ENCODE data around the gene SPDYE1. TPM values are rescaled to one million over a fixed set of nuclear protein-coding genes. Genes with fewer than 3 reads are reported as not detected.
"Not testable (repeated sequence)": the region's sequence is repeated elsewhere in the genome, so short reads cannot be mapped to it uniquely, and the experiment has no call there.

SPDYE1 gene
- total RNA-seq, 1 donor from 2014 or later: not detected

DNA sequence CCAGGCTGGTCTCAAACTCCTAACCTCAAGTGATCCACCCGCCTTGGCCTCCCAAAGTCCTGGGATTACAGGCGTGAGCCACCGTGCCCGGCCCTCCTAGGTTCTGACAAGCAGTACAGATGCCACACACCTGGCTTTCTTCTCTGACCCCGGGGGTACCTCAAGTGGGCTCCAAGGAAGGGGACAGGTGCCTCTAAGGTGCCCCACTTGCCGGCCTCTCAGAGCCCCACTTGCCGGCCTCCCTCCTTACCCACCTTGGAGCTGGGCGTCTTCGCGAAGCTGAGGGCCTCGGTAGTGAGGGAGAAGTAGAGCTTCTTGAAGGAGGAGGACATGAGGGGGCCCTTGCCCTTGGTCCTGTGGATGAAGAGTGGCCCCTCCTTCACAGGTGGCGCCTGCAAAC, 40.9 kb downstream of the SPDYE1 start:
- H3K4me1 ChIP-seq; H3K27ac ChIP-seq; H3K36me3 ChIP-seq; intact Hi-C loops (cut with DNase I); H3K4me3 ChIP-seq; H3K27me3 ChIP-seq; H3K9me3 ChIP-seq; DNase-seq (ENCODE audit: extremely low spot score in 2 of 2): not testable (repeated sequence)

- peak overlapping the region; percentile 72 for H3K27ac ChIP-seq
These were observed 41.4 kb downstream of the SPDYE1 start for GRCh38 chr7:44038961-44039558.

DNA sequence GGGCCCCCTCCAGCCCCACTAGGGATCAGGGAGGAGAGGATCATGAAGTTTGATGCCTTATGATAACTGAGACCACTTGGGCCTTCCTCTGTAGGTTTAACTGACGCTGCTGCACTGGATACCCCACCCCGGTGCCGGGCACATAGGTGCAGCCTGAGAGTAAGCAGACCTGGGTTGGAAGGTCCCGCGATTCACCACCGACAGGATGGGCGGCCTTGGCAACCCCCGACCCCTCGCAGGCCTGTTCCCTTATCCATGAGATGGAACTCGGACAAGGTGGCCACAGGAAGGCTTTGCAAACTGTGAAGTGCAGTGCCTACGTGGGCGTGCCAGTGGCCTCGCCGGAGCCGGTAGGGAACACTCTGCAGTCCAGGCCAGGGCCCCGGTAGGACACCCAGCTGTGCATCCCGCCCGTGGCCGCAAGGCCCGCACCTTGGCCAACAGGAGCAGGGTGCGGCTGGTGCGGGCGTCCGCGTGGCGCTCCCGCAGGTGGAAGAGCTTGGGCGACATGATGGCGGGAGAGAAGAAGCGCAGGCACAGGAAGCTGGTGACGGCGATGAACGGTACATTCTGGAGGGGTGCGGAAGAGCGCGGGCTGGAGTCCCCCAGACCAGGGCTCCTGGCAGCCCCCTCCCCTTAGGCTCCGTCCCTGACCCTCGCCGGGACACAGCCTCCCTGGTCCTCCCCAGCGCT, 42.2 kb downstream of the SPDYE1 start:
- H3K27me3 ChIP-seq; H3K36me3 ChIP-seq; H3K27ac ChIP-seq; H3K9me3 ChIP-seq; DNase-seq (ENCODE audit: extremely low spot score in 2 of 2); intact Hi-C loops (cut with DNase I): not testable (repeated sequence)
- H3K4me3 ChIP-seq: peak overlapping the region; percentile 37 to 45
- peaks cover 13% of the 10 kb centered on the region for H3K4me1 ChIP-seq

More at GRCh38 chr7:44038961-44039558, 41.4 kb downstream of the SPDYE1 start:
- intact Hi-C loops (cut with DNase I); H3K27me3 ChIP-seq; H3K36me3 ChIP-seq; H3K9me3 ChIP-seq: not testable (repeated sequence)
- peak in 1 of 2 donors; percentile 93 for DNase-seq (ENCODE audit: extremely low spot score in 2 of 2)
- H3K4me3 ChIP-seq: peak overlapping the region; percentile 34 to 44
- H3K4me1 ChIP-seq: peaks cover 13% of the 10 kb centered on the region

DNA sequence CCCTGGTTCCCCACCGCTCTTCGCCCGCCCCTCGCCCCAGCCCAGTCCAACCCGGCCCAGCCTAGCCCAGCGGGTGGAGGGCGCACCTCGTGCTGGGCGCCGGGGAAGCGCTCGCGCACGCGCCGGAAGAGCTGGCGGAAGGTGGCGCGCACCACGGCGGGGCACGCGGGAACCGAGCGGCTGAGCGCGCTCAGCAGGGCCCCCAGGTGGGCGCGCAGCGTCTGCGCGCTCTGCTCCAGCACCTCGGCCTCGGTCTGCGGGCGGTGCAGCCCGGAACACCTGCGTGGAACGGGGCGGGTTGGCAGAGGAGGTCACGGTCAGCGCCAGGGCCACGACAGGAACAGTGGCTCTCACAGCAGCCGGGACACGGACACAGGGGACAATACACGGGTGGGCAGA, 42.8 kb downstream of the SPDYE1 start:
- H3K36me3 ChIP-seq; DNase-seq (ENCODE audit: extremely low spot score in 2 of 2); H3K27ac ChIP-seq; intact Hi-C loops (cut with DNase I); H3K9me3 ChIP-seq; H3K27me3 ChIP-seq: not testable (repeated sequence)
- H3K4me3 ChIP-seq: peak overlapping the region; percentile 37 to 45
- H3K4me1 ChIP-seq: peaks cover 18% of the 10 kb centered on the region

GRCh38 chr7:44042221-44042620, 44.5 kb downstream of the SPDYE1 start:
- TF ChIP-seq POLR2A (IDR thresholded peaks at IDR 0.05): no peak
- no peak for TF ChIP-seq POLR2AphosphoS5 (IDR thresholded peaks at IDR 0.05; ENCODE audit: insufficient read depth in 1 of 2, low read depth in 1 of 2)
- TF ChIP-seq CTCF (IDR thresholded peaks at IDR 0.05): no peak
- intact Hi-C loops (cut with DNase I): no loop called here
- no peaks in the 10 kb centered on the region for H3K9me3 ChIP-seq
- H3K4me1 ChIP-seq: peaks cover 35% of the 10 kb centered on the region
- DNase-seq (ENCODE audit: extremely low spot score in 2 of 2): no peak
- no peaks in the 10 kb centered on the region for H3K27me3 ChIP-seq
- no peak overlapping the region for H3K27ac ChIP-seq
- peaks cover 0 to 6% of the 10 kb centered on the region in 2 donors for H3K36me3 ChIP-seq
- H3K4me3 ChIP-seq: no peak overlapping the region

GRCh38 chr7:44043902-44044301, 46.2 kb downstream of the SPDYE1 start:
- Histone ChIP-seq H3K36me3 (peaks cover 0 to 6% of the 10 kb centered on the region in 2 donors), H3K9me3 (no peaks in the 10 kb centered on the region), H3K27ac (peak overlapping the region; percentile 84), H3K27me3 (no peaks in the 10 kb centered on the region), H3K4me1 (peaks cover 47% of the 10 kb centered on the region), H3K4me3 (peak overlapping the region; percentile 76 to 83)
- intact Hi-C loops (cut with DNase I): no loop called here
- TF ChIP-seq POLR2AphosphoS5 (IDR thresholded peaks at IDR 0.05; ENCODE audit: insufficient read depth in 1 of 2, low read depth in 1 of 2): no peak
- no peak for TF ChIP-seq CTCF (IDR thresholded peaks at IDR 0.05)
- no peak for TF ChIP-seq POLR2A (IDR thresholded peaks at IDR 0.05)
- DNase-seq (ENCODE audit: extremely low spot score in 2 of 2): no peak

Data from vagina (tissue), 2 donors.